Measurements from ENCODE around the gene RIMBP2. TPM values are rescaled to one million over a fixed set of nuclear protein-coding genes. Genes with fewer than 3 reads are reported as not detected.

The RIMBP2 gene
- total RNA-seq, 4 donors from 2014 or later = 0.83 to 1.8 (median 1.4) TPM

DNA sequence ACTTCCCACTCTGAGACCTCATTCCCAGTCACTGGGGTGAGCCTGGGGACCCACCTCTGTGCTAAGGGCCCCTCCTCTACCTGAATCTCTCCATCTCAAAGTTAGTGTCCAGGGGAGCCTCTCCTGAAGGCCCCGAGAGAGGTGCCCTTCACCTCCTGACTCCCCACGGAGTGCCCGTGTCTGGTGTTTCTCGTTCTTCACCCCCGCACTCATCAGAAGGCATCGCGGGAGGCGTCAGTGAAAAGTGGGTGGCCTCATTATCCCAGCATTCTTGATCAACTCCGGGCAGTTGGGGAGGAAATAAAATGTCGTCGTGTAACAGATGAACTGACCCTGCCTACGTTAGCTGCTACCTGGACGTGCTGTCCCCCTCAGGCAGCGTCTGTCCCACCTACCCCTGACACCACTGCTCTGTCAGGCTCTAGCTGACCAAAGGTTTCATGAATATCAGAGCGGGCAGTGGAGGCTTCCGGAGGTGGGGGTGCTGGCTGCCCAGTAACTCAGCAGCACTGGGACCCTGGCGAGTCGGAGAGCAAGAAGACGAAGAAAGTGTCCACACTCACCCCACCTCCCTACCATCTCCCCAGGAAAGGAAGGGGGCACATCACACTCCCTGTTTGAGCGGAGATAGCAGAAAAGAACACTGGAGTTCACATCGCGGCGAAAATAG, 275.6 kb downstream of the RIMBP2 start:
- no peaks in the 10 kb centered on the region for H3K27me3 ChIP-seq
- intact Hi-C loops (cut with DNase I) = no loop called here
- no peaks in the 10 kb centered on the region for H3K36me3 ChIP-seq
- no peaks in the 10 kb centered on the region for H3K4me1 ChIP-seq
- no peaks in the 10 kb centered on the region for H3K9me3 ChIP-seq
- H3K4me3 ChIP-seq = no peak overlapping the region
- no peak for TF ChIP-seq CTCF (IDR thresholded peaks at IDR 0.05)
- 95% methylated on average over 18 of the region's 23 CpGs for WGBS
- H3K27ac ChIP-seq (replicated peaks in 1 of 4) = no peak overlapping the region
- DNase-seq (ENCODE audit: extremely low spot score) = no peak

DNA sequence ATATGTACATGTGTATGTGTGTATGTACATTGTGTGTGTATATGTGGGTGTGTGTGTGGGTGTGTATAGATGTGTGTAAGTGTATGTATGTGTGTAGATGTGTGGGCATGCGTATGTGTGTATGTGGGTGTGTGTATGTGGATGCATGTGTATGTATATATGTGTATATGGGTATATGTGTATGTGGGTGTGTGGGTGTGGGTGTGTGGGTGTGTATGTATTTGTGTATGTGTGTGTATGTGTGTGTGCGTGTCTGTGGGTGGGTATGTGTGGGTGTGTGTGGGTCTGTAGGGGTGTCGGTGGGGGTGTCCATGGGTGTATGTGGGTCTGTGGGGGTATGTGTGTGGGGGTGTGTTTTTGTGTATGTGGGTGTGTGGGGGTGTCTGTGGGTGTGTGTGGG, 276.8 kb downstream of the RIMBP2 start:
- intact Hi-C loops (cut with DNase I) = no loop called here
- no peaks in the 10 kb centered on the region for H3K36me3 ChIP-seq
- H3K4me1 ChIP-seq = no peaks in the 10 kb centered on the region
- no peaks in the 10 kb centered on the region for H3K27me3 ChIP-seq
- whole genome bisulfite sequencing = 90% methylated on average over 3 of the region's 3 CpGs
- no peak for TF ChIP-seq POLR2A (IDR thresholded peaks at IDR 0.05; ENCODE audit: low read depth)
- no peak for TF ChIP-seq POLR2AphosphoS5 (IDR thresholded peaks at IDR 0.05)
- no peak for TF ChIP-seq CTCF (IDR thresholded peaks at IDR 0.05)
- no peak for TF ChIP-seq EP300 (IDR thresholded peaks at IDR 0.05)
- H3K9me3 ChIP-seq = peaks cover 0 to under 1% (median under 1%) of the 10 kb centered on the region in 4 donors
- H3K27ac ChIP-seq (replicated peaks in 1 of 4) = no peak overlapping the region
- H3K4me3 ChIP-seq = no peak overlapping the region
- no peak for DNase-seq (ENCODE audit: extremely low spot score)

GRCh38 chr12:130438711-130439110, 277.4 kb downstream of the RIMBP2 start:
- H3K9me3 ChIP-seq = peaks cover 0 to 6% (median 3%) of the 10 kb centered on the region in 4 donors
- no peaks in the 10 kb centered on the region for H3K4me1 ChIP-seq
- no peak for DNase-seq (ENCODE audit: extremely low spot score)
- H3K27ac ChIP-seq (replicated peaks in 1 of 4) = no peak overlapping the region
- H3K27me3 ChIP-seq = no peaks in the 10 kb centered on the region
- TF ChIP-seq POLR2A (IDR thresholded peaks at IDR 0.05; ENCODE audit: low read depth) = no peak
- TF ChIP-seq POLR2AphosphoS5 (IDR thresholded peaks at IDR 0.05) = no peak
- no peak for TF ChIP-seq CTCF (IDR thresholded peaks at IDR 0.05)
- 87% methylated on average over 13 of the region's 13 CpGs for WGBS
- intact Hi-C loops (cut with DNase I) = no loop called here
- H3K36me3 ChIP-seq = no peaks in the 10 kb centered on the region
- no peak overlapping the region for H3K4me3 ChIP-seq

- no peaks in the 10 kb centered on the region for H3K4me1 ChIP-seq
- peaks cover 0 to 10% (median 8%) of the 10 kb centered on the region in 4 donors for H3K9me3 ChIP-seq
- no peaks in the 10 kb centered on the region for H3K27me3 ChIP-seq
- 96% methylated on average over 19 of the region's 19 CpGs for WGBS
- intact Hi-C loops (cut with DNase I) = no loop called here
- H3K27ac ChIP-seq (replicated peaks in 1 of 4) = no peak overlapping the region
- TF ChIP-seq CTCF (IDR thresholded peaks at IDR 0.05) = no peak
- no peak for TF ChIP-seq POLR2A (IDR thresholded peaks at IDR 0.05; ENCODE audit: low read depth)
- no peak for TF ChIP-seq EP300 (IDR thresholded peaks at IDR 0.05)
- no peak for TF ChIP-seq POLR2AphosphoS5 (IDR thresholded peaks at IDR 0.05)
- H3K4me3 ChIP-seq = no peak overlapping the region
- no peak for DNase-seq (ENCODE audit: extremely low spot score)
- H3K36me3 ChIP-seq = no peaks in the 10 kb centered on the region
Observed at GRCh38 chr12:130438243-130438620, 277.9 kb downstream of the RIMBP2 start.
